PC-3 (cell line): ENCODE results near the gene PSMA2. TPM values are rescaled to one million over a fixed set of nuclear protein-coding genes. Genes with fewer than 3 reads are reported as not detected.

Experiments used
- ATAC-seq: fragments of 200-7000 bp; cut with Tn5 transposase; 2 replicates; pipeline ENCODE4 v1.9.1; 2020; ENCODE audit warnings: mild to moderate bottlenecking, moderate library complexity
- BruUV-seq: library from RNA; stranded (reverse); fragments of 400-500 nt; replicated peaks from 2 replicates; lab custom pipeline; 2021; lab: Mats Ljungman, UMichigan
- CTCF ChIA-PET: fragments of 300-600 bp; sonication (Branson Sonifier 250); formaldehyde crosslinking; loops from one replicate; lab custom pipeline; 2022; ENCODE audit warnings: antibody characterized with exemption; lab: Charles Lee
- POLR2A ChIA-PET: fragments of 300-600 bp; sonication (Branson Sonifier 250); formaldehyde crosslinking; loops from one replicate; lab custom pipeline; 2022; ENCODE audit warnings: antibody characterized with exemption; ENCODE audit not compliant: unreplicated experiment; lab: Charles Lee
- DNase-seq: peaks from one replicate; pipeline ENCODE4 v3.0.0-alpha.2; 2015
- H2AFZ ChIP-seq: fragments of 300-600 bp; sonication (generic); 2 replicates; pipeline ENCODE4 v1.6.0; 2016; ENCODE audit warnings: antibody characterized with exemption, low read length
- H3F3A ChIP-seq: fragments of 300-600 bp; sonication (generic); one replicate; pipeline ENCODE4 v1.6.0; 2017; ENCODE audit warnings: antibody characterized with exemption, low read length, control low read depth, mild to moderate bottlenecking; ENCODE audit not compliant: unreplicated experiment
- H3K27ac ChIP-seq: fragments of 300-600 bp; sonication (generic); 2 replicates; pipeline ENCODE4 v1.5.1; 2016; ENCODE audit warnings: mild to moderate bottlenecking, low read length
- H3K27me3 ChIP-seq: fragments of 300-600 bp; sonication (generic); 2 replicates; pipeline ENCODE4 v1.6.1; 2016; ENCODE audit warnings: low read length, mixed read lengths
- H3K36me3 ChIP-seq: fragments of 300-600 bp; sonication (generic); 2 replicates; pipeline ENCODE4 v1.6.1; 2016; ENCODE audit warnings: low read depth, mixed run types, low read length, mixed read lengths
- H3K4me1 ChIP-seq: fragments of 300-600 bp; sonication (generic); 2 replicates; pipeline ENCODE4 v1.5.1; 2016; ENCODE audit warnings: low read length; ENCODE audit not compliant: insufficient read depth
- H3K4me2 ChIP-seq: fragments of 300-600 bp; sonication (generic); 2 replicates; pipeline ENCODE4 v1.6.0; 2016; ENCODE audit warnings: low read length
- H3K4me3 ChIP-seq: fragments of 300-600 bp; sonication (generic); 2 replicates; pipeline ENCODE4 v1.5.1; 2016; ENCODE audit warnings: mild to moderate bottlenecking, low read length, mixed read lengths
- H3K79me2 ChIP-seq: fragments of 300-600 bp; sonication (generic); 2 replicates; pipeline ENCODE4 v1.6.1; 2017; ENCODE audit warnings: low read length, mixed read lengths
- H3K9ac ChIP-seq: fragments of 300-600 bp; sonication (generic); 2 replicates; pipeline ENCODE4 v1.6.0; 2016; ENCODE audit warnings: mild to moderate bottlenecking, low read length
- H3K9me2 ChIP-seq: fragments of 300-600 bp; sonication (generic); replicated peaks from 2 replicates; pipeline ENCODE4 v1.6.1; 2016; ENCODE audit warnings: mixed run types, low read length, mixed read lengths
- H3K9me3 ChIP-seq: fragments of 300-600 bp; sonication (generic); 2 replicates; pipeline ENCODE4 v1.6.1; 2016; ENCODE audit warnings: low read length, mixed read lengths
- H4K20me1 ChIP-seq: fragments of 300-600 bp; sonication (generic); 2 replicates; pipeline ENCODE4 v1.6.1; 2016; ENCODE audit warnings: low read length, mixed read lengths
- EZH2 ChIP-seq: fragments of 300-600 bp; sonication (generic); IDR thresholded peaks from one replicate; pipeline ENCODE4 v1.6.1; 2017; ENCODE audit warnings: antibody characterized with exemption, mild to moderate bottlenecking, low read length; ENCODE audit not compliant: unreplicated experiment
- EZH2phosphoT487 ChIP-seq: fragments of 300-600 bp; sonication (generic); IDR thresholded peaks from 2 replicates; pipeline ENCODE4 v1.6.1; 2018; ENCODE audit warnings: mild to moderate bottlenecking, antibody characterized with exemption, low read length, borderline replicate concordance
- intact Hi-C: fragments of 100-400 bp; cut with micrococcal nuclease; formaldehyde crosslinking; loops from 2 replicates; pipeline ENCODE4 v1.9.0; 2023
- total RNA-seq: library from RNA; depleted of rRNA; stranded (reverse); fragments of >200 nt; gene quantifications from 2 replicates; pipeline ENCODE4 v1.2.3, GENCODE V29; 2014
- TF ChIP-seq, protein P1 (sequence below): fragments of 300-600 bp; sonication (generic); conservative IDR thresholded peaks from 2 replicates; pipeline ENCODE4 v1.5.1; 2017; ENCODE audit warnings: antibody characterized with exemption, low read depth, mild to moderate bottlenecking, low read length

The PSMA2 gene
- total RNA-seq, 1 experiment from 2014 or later, result 85.6 TPM

DNA sequence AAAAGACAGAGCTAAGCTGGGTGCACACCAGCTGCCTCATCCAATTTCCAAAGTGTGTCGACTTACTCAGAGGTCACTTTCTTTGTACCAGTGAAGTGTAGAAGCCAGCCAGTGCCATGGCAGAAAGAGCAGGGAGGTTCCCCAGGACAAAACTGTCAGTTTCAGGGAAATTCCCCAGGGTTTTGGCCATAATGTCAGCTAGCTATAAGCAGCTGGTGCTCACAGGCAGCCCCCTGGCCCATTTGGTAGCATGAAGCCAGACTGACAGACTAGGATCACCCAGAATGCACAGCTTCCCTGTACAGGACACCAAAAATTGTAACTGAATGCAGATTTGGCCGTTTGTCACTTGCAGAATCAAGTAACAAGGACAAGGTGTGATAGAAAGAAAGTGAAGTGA is 28.8 kb upstream of the PSMA2 start:
- intact Hi-C loops, result no loop called here
- H3F3A ChIP-seq, result no peaks in the 10 kb centered on the region
- H3K9me3 ChIP-seq, result no peaks in the 10 kb centered on the region
- no peak overlapping the region for H2AFZ ChIP-seq
- no peak overlapping the region for H3K27ac ChIP-seq
- no peaks in the 10 kb centered on the region for H3K79me2 ChIP-seq
- no peaks in the 10 kb centered on the region for H3K9me2 ChIP-seq
- H4K20me1 ChIP-seq, result no peaks in the 10 kb centered on the region
- H3K4me3 ChIP-seq, result no peak overlapping the region
- no peak overlapping the region for H3K4me2 ChIP-seq
- DNase-seq (no peak), ATAC-seq (no peak)
- no TSS peak for BruUV-seq
- no peaks in the 10 kb centered on the region for H3K36me3 ChIP-seq
- H3K9ac ChIP-seq, result no peak overlapping the region
- ChIA-PET CTCF (no interaction called here), POLR2A (no interaction called here)
- no peaks in the 10 kb centered on the region for H3K27me3 ChIP-seq
- H3K4me1 ChIP-seq, result no peaks in the 10 kb centered on the region
- TF ChIP-seq EZH2 (no peak), EZH2phosphoT487 (no peak)
- TF ChIP-seq, protein P1, sequence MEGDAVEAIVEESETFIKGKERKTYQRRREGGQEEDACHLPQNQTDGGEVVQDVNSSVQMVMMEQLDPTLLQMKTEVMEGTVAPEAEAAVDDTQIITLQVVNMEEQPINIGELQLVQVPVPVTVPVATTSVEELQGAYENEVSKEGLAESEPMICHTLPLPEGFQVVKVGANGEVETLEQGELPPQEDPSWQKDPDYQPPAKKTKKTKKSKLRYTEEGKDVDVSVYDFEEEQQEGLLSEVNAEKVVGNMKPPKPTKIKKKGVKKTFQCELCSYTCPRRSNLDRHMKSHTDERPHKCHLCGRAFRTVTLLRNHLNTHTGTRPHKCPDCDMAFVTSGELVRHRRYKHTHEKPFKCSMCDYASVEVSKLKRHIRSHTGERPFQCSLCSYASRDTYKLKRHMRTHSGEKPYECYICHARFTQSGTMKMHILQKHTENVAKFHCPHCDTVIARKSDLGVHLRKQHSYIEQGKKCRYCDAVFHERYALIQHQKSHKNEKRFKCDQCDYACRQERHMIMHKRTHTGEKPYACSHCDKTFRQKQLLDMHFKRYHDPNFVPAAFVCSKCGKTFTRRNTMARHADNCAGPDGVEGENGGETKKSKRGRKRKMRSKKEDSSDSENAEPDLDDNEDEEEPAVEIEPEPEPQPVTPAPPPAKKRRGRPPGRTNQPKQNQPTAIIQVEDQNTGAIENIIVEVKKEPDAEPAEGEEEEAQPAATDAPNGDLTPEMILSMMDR, result no peak

DNA sequence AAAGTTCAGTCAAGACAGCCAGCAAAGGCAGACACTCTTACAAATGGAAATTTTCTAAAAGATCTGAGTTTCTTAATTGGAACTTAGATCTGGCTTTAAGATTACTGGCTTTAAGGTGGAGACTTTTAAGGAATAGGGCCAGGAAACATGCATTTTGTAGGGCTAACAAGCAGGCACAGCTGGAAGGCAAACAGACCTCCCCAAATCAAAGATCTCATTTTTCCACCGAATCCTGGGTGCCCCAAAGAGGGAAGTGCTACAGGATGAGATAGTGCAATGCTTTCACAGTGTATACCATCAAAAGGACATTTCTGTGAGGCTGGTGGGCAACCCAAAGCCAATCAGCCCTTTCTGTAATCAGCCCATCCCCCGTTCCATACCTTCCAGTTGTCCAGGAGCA is 27.6 kb upstream of the PSMA2 start:
- H3K9me3 ChIP-seq, result no peaks in the 10 kb centered on the region
- no peaks in the 10 kb centered on the region for H3F3A ChIP-seq
- ChIA-PET CTCF (no interaction called here), POLR2A (interaction anchor here (0.8 kb wide), 1 partner anchor 29 kb away, joined by 7 read pairs; no protein-coding TSS in a partner anchor)
- no peaks in the 10 kb centered on the region for H3K79me2 ChIP-seq
- no peaks in the 10 kb centered on the region for H3K36me3 ChIP-seq
- ATAC-seq, result no peak
- no peaks in the 10 kb centered on the region for H3K27me3 ChIP-seq
- BruUV-seq, result no TSS peak
- TF ChIP-seq EZH2phosphoT487, result no peak
- TF ChIP-seq, protein P1, result no peak
- TF ChIP-seq EZH2, result no peak
- no peak for DNase-seq
- no peaks in the 10 kb centered on the region for H3K4me1 ChIP-seq
- no peaks in the 10 kb centered on the region for H4K20me1 ChIP-seq
- H3K9ac ChIP-seq, result no peak overlapping the region
- intact Hi-C loops, result no loop called here
- H2AFZ ChIP-seq, result no peak overlapping the region
- H3K27ac ChIP-seq, result no peak overlapping the region
- no peaks in the 10 kb centered on the region for H3K9me2 ChIP-seq
- no peak overlapping the region for H3K4me2 ChIP-seq
- no peak overlapping the region for H3K4me3 ChIP-seq

DNA sequence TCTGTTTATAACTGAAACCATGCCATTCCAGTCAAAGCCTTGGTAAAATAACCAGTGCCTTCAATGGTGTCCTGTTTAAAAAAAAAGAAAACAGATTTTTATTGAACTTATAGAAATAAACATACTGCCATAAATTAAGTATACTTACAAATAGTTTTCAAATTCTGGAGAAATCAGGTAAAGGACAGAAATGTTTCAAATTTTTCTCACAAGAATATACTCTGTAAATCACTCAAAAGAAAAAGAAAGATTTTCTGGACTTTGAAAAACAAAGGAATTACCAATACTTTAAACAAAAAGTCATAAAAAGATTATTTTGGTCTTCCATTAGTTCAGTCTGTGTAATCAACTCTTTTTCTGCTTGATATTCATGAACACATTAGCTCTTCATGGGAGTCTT is 24.1 kb upstream of the PSMA2 start:
- Histone ChIP-seq H3K36me3 (no peaks in the 10 kb centered on the region), H4K20me1 (no peaks in the 10 kb centered on the region), H3K4me1 (no peaks in the 10 kb centered on the region), H3K79me2 (no peaks in the 10 kb centered on the region), H3K9ac (no peak overlapping the region), H3K4me2 (no peak overlapping the region), H3K4me3 (no peak overlapping the region), H3F3A (no peaks in the 10 kb centered on the region), H2AFZ (no peak overlapping the region), H3K27ac (no peak overlapping the region), H3K9me2 (no peaks in the 10 kb centered on the region), H3K27me3 (no peaks in the 10 kb centered on the region), H3K9me3 (no peaks in the 10 kb centered on the region)
- intact Hi-C loops, result no loop called here
- DNase-seq (no peak), ATAC-seq (no peak)
- CTCF ChIA-PET, result no interaction called here
- POLR2A ChIA-PET, result no interaction called here
- TF ChIP-seq, protein P1, result no peak
- TF ChIP-seq EZH2phosphoT487 (no peak), EZH2 (no peak)
- BruUV-seq, result no TSS peak
